ENCODE measurements around the gene EIF1.
"Not testable (repeated sequence)": the region's sequence is repeated elsewhere in the genome, so short reads cannot be mapped to it uniquely, and the experiment has no call there.

Gene EIF1

GRCh38 chr17:41683441-41684007 lies 5.2 kb upstream of the EIF1 start:
- Histone ChIP-seq H3K27ac (ENCODE audit: low read depth, low read length) (no peak overlapping the region), H3K4me1 (ENCODE audit: control insufficient read depth, insufficient read depth, low read length) (0 out of 2 replicates have a peak, but pooled peaks cover 5% of the 10 kb centered on the region), H3K9ac (ENCODE audit: low read depth, low read length) (no peak overlapping the region), H3K27me3 (ENCODE audit: control insufficient read depth, insufficient read depth, low read length) (no peaks in the 10 kb centered on the region), H3K36me3 (ENCODE audit: control insufficient read depth, insufficient read depth, low read length) (no peaks in the 10 kb centered on the region), H3K9me3 (ENCODE audit: control insufficient read depth, insufficient read depth, low read length) (no peaks in the 10 kb centered on the region), H3K4me3 (ENCODE audit: low read depth, low read length) (no peak overlapping the region)

DNA sequence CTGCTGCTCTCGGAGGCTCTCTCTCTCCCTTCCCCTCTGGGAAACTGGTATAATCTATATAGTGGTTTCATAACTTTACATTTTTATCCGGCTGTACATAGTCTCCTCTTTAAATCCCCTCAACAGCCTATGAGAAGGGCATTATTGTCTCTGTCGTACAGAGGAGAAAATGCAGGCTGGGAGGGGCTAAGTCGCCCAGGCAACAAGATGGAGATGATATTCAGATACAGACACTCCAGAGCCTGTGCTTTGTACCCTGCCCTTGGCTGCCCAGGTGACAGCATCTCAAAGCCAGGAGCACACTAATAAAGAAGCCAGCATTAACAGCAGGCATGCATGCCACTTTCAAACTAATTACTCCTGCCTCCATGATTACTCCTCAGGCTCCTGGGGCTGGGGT lies 4.7 kb upstream of the EIF1 start:
- Histone ChIP-seq H3K27ac (ENCODE audit: low read depth, low read length) (no peak overlapping the region), H3K9ac (ENCODE audit: low read depth, low read length) (no peak overlapping the region), H3K27me3 (ENCODE audit: control insufficient read depth, insufficient read depth, low read length) (no peaks in the 10 kb centered on the region), H3K36me3 (ENCODE audit: control insufficient read depth, insufficient read depth, low read length) (no peaks in the 10 kb centered on the region), H3K9me3 (ENCODE audit: control insufficient read depth, insufficient read depth, low read length) (no peaks in the 10 kb centered on the region), H3K4me1 (ENCODE audit: control insufficient read depth, insufficient read depth, low read length) (0 out of 2 replicates have a peak, but pooled peaks cover 5% of the 10 kb centered on the region), H3K4me3 (ENCODE audit: low read depth, low read length) (no peak overlapping the region)

- not testable (repeated sequence) for H3K9ac ChIP-seq (ENCODE audit: low read depth, low read length); H3K27me3 ChIP-seq (ENCODE audit: control insufficient read depth, insufficient read depth, low read length); H3K9me3 ChIP-seq (ENCODE audit: control insufficient read depth, insufficient read depth, low read length); H3K27ac ChIP-seq (ENCODE audit: low read depth, low read length); H3K4me3 ChIP-seq (ENCODE audit: low read depth, low read length)
- H3K36me3 ChIP-seq (ENCODE audit: control insufficient read depth, insufficient read depth, low read length), result peaks cover 14% of the 10 kb centered on the region
- H3K4me1 ChIP-seq (ENCODE audit: control insufficient read depth, insufficient read depth, low read length), result 0 out of 2 replicates have a peak, but pooled peaks cover 12% of the 10 kb centered on the region
Measured at GRCh38 chr17:41685753-41686152, 2.9 kb upstream of the EIF1 start.

DNA sequence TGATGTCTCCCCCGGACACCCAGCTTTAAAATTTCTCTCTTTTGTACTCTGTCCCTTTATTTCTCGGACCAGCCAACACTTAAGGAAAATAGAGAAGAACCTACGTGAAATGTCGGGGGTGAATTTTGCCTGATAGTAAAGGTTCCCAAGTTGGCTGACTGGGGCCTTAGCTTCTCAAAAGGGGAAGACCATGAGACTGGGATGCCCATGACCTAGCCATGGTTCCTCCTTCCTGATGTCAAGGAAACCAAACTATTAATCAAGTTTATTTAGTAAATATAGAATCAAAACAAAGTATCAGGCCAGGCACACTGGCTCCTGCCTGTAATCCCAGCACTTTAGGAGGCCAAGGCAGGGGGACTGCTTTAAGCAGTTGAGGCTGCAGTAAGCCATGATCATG lies 2.4 kb upstream of the EIF1 start:
- no peak overlapping the region for H3K4me3 ChIP-seq (ENCODE audit: low read depth, low read length)
- no peaks in the 10 kb centered on the region for H3K27me3 ChIP-seq (ENCODE audit: control insufficient read depth, insufficient read depth, low read length)
- H3K27ac ChIP-seq (ENCODE audit: low read depth, low read length), result no peak overlapping the region
- no peak overlapping the region for H3K9ac ChIP-seq (ENCODE audit: low read depth, low read length)
- H3K9me3 ChIP-seq (ENCODE audit: control insufficient read depth, insufficient read depth, low read length), result no peaks in the 10 kb centered on the region
- H3K36me3 ChIP-seq (ENCODE audit: control insufficient read depth, insufficient read depth, low read length), result peaks cover 19% of the 10 kb centered on the region
- peaks cover 15% of the 10 kb centered on the region; the same call in 1 of the 2 replicates for H3K4me1 ChIP-seq (ENCODE audit: control insufficient read depth, insufficient read depth, low read length)

DNA sequence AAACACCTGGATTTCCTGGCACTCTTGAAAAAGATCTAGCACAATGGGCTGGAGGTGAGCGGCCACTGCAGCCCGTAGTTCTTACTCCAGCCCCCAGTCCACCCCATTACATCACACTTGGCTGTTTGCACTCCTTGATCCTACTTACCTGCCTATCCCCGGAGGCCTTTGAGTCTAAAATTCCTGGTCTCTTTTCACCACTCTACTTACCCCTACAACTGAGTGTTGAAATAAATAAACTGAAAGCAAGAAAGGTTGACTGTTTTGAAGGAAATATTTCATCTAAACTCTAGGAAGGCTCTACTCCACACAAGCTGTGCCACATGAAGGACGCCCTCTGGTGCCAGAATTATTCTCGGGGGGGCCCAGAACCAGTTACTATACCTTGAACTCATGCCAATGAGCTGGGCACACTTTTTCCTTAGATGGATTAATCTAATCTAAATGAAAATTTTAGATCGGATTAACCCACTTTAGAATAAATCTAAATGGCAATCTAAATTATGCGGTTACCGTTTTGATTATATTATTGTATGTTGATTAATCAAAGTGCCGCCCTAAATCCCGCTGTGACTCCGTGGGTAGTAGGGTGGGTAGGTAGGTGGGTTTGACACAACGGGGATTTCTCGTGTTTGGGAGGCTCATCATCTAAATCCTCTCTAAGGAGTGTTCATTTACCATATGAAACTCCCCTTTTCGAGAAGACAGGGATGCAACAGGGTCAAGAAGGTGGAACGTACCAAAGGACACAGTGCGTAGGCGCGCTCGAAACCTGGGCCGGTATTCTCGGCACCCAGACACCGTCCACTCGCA lies 651 bp upstream of the EIF1 start:
- Histone ChIP-seq H3K9ac (ENCODE audit: low read depth, low read length) (peak overlapping the region; percentile 49; the same call in 1 of the 2 replicates), H3K9me3 (ENCODE audit: control insufficient read depth, insufficient read depth, low read length) (no peaks in the 10 kb centered on the region), H3K4me1 (ENCODE audit: control insufficient read depth, insufficient read depth, low read length) (peaks cover 17% of the 10 kb centered on the region; the same call in 1 of the 2 replicates), H3K27me3 (ENCODE audit: control insufficient read depth, insufficient read depth, low read length) (no peaks in the 10 kb centered on the region), H3K4me3 (ENCODE audit: low read depth, low read length) (peak overlapping the region; percentile 83), H3K27ac (ENCODE audit: low read depth, low read length) (peak overlapping the region; percentile 82), H3K36me3 (ENCODE audit: control insufficient read depth, insufficient read depth, low read length) (peaks cover 37% of the 10 kb centered on the region)

- no peaks in the 10 kb centered on the region for H3K9me3 ChIP-seq (ENCODE audit: control insufficient read depth, insufficient read depth, low read length)
- peaks cover 17% of the 10 kb centered on the region; the same call in 1 of the 2 replicates for H3K4me1 ChIP-seq (ENCODE audit: control insufficient read depth, insufficient read depth, low read length)
- peak overlapping the region; percentile 99 for H3K27ac ChIP-seq (ENCODE audit: low read depth, low read length)
- peak overlapping the region; percentile 83 for H3K4me3 ChIP-seq (ENCODE audit: low read depth, low read length)
- H3K27me3 ChIP-seq (ENCODE audit: control insufficient read depth, insufficient read depth, low read length), result no peaks in the 10 kb centered on the region
- peaks cover 47% of the 10 kb centered on the region for H3K36me3 ChIP-seq (ENCODE audit: control insufficient read depth, insufficient read depth, low read length)
- peak overlapping the region; percentile 93 for H3K9ac ChIP-seq (ENCODE audit: low read depth, low read length)
Measured at GRCh38 chr17:41689497-41690299, 1.0 kb downstream of the EIF1 start.

GRCh38 chr17:41690497-41690896 lies 1.8 kb downstream of the EIF1 start:
- H3K4me1 ChIP-seq (ENCODE audit: control insufficient read depth, insufficient read depth, low read length), result peaks cover 17% of the 10 kb centered on the region; the same call in 1 of the 2 replicates
- peak overlapping the region; percentile 99 for H3K27ac ChIP-seq (ENCODE audit: low read depth, low read length)
- H3K9me3 ChIP-seq (ENCODE audit: control insufficient read depth, insufficient read depth, low read length), result no peaks in the 10 kb centered on the region
- H3K36me3 ChIP-seq (ENCODE audit: control insufficient read depth, insufficient read depth, low read length), result peaks cover 49% of the 10 kb centered on the region
- H3K9ac ChIP-seq (ENCODE audit: low read depth, low read length), result 0 out of 2 replicates have a peak overlapping the region, but pooled peaks have one; percentile 93
- H3K27me3 ChIP-seq (ENCODE audit: control insufficient read depth, insufficient read depth, low read length), result no peaks in the 10 kb centered on the region
- H3K4me3 ChIP-seq (ENCODE audit: low read depth, low read length), result peak overlapping the region; percentile 83

DNA sequence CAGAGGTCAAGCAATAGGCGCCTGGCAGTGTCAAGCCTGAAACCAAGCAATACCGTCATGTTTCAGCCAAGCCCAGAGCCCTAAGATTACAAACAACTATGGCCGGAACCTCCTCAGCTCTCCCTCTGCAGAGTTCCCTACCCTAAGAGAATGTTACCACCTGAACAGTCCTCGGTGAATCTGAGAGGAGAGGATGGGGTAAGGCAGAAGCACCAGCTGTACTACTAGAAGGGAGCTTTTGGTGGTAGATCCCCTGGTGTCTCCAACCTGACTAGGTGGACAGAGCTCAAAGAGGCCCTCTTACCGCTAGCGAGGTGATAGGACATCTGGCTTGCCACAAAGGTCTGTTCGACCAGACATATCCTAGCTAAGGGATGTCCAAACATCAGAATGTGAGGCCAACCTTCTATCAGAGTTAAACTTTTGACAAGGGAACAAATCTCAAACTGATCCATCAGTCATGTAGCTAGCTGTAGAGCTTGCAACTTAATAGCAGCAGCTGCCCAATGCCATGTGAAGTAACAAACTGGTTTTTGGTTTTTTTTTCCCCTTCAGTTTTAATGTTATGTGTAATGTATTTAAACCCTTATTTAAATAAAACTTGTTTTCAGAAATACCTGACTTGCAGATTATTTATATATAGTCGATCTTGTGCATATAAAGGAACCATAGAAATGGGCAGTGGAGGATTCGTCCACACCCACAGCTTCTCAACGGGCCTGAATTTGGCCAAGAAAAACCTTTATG lies 2.5 kb downstream of the EIF1 start:
- Histone ChIP-seq H3K4me3 (ENCODE audit: low read depth, low read length) (no peak overlapping the region), H3K9me3 (ENCODE audit: control insufficient read depth, insufficient read depth, low read length) (no peaks in the 10 kb centered on the region), H3K27ac (ENCODE audit: low read depth, low read length) (peak overlapping the region; percentile 99), H3K4me1 (ENCODE audit: control insufficient read depth, insufficient read depth, low read length) (peaks cover 17% of the 10 kb centered on the region; the same call in 1 of the 2 replicates), H3K27me3 (ENCODE audit: control insufficient read depth, insufficient read depth, low read length) (no peaks in the 10 kb centered on the region), H3K36me3 (ENCODE audit: control insufficient read depth, insufficient read depth, low read length) (peaks cover 49% of the 10 kb centered on the region), H3K9ac (ENCODE audit: low read depth, low read length) (no peak overlapping the region)

DNA sequence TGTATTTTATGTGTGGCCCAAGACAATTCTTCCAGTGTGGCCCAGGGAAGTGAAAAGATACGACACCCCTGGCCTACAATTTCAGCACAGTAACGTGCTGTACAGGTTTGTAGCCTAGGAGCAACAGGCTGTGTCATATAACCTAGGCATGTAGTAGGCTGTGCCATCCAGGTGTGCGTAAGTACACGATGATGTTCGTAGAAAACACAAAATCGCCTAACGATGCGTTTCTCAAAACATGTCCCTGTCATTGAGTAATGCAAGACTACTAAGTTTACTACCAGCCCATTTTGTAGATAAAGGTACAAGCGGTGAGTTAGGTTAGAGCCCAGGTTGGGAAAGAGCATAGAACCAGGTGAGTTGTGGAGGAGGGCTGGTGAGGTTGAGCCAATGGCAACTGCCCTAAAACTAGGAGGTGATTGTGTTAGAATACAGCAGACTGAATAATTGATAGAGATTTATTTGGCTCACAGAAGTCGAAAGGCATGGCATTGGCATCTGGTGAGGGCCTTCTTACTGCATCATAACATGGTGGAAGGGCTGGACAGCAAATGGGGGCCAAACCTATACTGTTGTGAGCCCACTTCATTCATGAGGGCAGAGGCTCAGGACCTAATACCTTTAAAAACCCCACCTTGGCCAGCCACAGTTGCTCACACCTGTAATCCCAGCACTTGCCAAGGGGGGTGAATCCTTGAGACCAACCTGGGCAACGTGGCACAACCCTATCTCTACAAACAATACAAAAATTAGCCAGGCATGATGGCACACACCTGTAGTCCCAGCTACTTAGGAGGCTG lies 4.2 kb downstream of the EIF1 start:
- Histone ChIP-seq H3K36me3 (ENCODE audit: control insufficient read depth, insufficient read depth, low read length) (peaks cover 49% of the 10 kb centered on the region), H3K27ac (ENCODE audit: low read depth, low read length) (no peak overlapping the region), H3K4me1 (ENCODE audit: control insufficient read depth, insufficient read depth, low read length) (peaks cover 13% of the 10 kb centered on the region; the same call in 1 of the 2 replicates)

More for the DNA sequence above, 4.2 kb downstream of the EIF1 start:
- Histone ChIP-seq H3K4me3 (ENCODE audit: low read depth, low read length) (no peak overlapping the region), H3K27me3 (ENCODE audit: control insufficient read depth, insufficient read depth, low read length) (no peaks in the 10 kb centered on the region), H3K9me3 (ENCODE audit: control insufficient read depth, insufficient read depth, low read length) (no peaks in the 10 kb centered on the region), H3K9ac (ENCODE audit: low read depth, low read length) (no peak overlapping the region)

Measured in HUES48 (cell line).